BLaER1 (cell line): Measurements from ENCODE around the gene CAPS.

ENCODE experiments used
- H3K27ac ChIP-seq: shearing (Covaris generic); formaldehyde crosslinking; 2 replicates; pipeline ENCODE4 v1.8.1; 2022
- H3K27me3 ChIP-seq: shearing (Covaris generic); formaldehyde crosslinking; 2 replicates; pipeline ENCODE4 v1.8.1; 2022
- H3K36me3 ChIP-seq: shearing (Covaris generic); formaldehyde crosslinking; 2 replicates; pipeline ENCODE4 v1.8.1; 2022
- H3K4me1 ChIP-seq: shearing (Covaris generic); formaldehyde crosslinking; 2 replicates; pipeline ENCODE4 v1.8.1; 2022
- H3K4me2 ChIP-seq: shearing (Covaris generic); formaldehyde crosslinking; 2 replicates; pipeline ENCODE4 v1.8.1; 2022
- H3K4me3 ChIP-seq: shearing (Covaris generic); formaldehyde crosslinking; 2 replicates; pipeline ENCODE4 v1.8.1; 2022
- H3K9ac ChIP-seq: shearing (Covaris generic); formaldehyde crosslinking; 2 replicates; pipeline ENCODE4 v1.8.1; 2022
- H3K9me3 ChIP-seq: shearing (Covaris generic); formaldehyde crosslinking; 2 replicates; pipeline ENCODE4 v1.8.1; 2022
- H4K20me1 ChIP-seq: shearing (Covaris generic); formaldehyde crosslinking; 2 replicates; pipeline ENCODE4 v1.8.1; 2022
- Cebpa-rat ChIP-seq: shearing (Covaris generic); IDR thresholded peaks from 2 replicates; pipeline ENCODE4 v1.8.1; 2022

CAPS gene

GRCh38 chr19:5897189-5897969 lies 16.7 kb upstream of the CAPS start:
- Histone ChIP-seq H3K36me3 (peaks cover 80% of the 10 kb centered on the region), H3K4me3 (no peak overlapping the region)

DNA sequence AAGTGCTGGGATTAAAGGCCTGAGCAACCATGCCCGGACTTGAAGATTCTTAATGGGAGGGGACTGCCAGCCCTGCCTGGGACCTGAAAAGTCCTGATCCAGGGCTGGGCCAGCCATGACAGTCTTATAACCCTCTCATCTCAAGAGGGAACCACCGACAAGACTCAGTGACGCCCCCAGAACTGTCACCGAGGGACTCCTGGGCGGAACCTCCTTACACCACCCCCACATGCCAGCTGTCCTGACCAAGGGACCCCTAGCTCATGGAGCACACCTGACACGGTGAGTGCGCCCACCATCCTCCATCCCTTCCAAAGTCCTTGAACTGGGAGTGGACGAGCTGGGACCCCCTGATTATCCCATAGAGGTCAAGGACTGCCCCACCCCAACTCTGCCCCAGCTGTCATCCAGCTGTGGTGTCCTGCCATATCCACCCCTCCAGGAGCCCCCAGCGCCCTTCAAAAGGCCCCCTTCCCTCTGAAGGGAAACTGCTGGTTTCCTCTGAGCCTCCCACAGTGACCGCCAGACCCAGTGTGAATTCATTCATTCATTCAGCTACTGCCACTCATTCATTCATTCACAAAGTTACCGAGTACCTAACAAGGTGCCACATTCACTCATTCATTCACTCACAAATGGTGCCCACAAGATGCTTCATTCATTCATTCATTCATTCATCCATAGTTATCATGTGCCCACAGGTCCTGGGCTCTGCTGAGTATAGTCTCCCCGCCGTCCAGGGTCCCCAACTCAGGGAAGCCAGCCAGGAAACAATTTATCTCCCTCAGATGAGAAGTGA lies 14.1 kb upstream of the CAPS start:
- H3K36me3 ChIP-seq: peaks cover 61% of the 10 kb centered on the region
- no peak overlapping the region for H3K27ac ChIP-seq
- no peak overlapping the region for H3K4me3 ChIP-seq
- no peak for TF ChIP-seq Cebpa-rat
- H3K4me1 ChIP-seq: peaks cover 31% of the 10 kb centered on the region
- H3K9me3 ChIP-seq: no peaks in the 10 kb centered on the region
- H3K9ac ChIP-seq: no peak overlapping the region
- H3K27me3 ChIP-seq: no peaks in the 10 kb centered on the region
- H3K4me2 ChIP-seq: no peak overlapping the region
- peaks cover 76% of the 10 kb centered on the region for H4K20me1 ChIP-seq

More at GRCh38 chr19:5897189-5897969, 16.7 kb upstream of the CAPS start:
- H3K4me1 ChIP-seq: peaks cover 28% of the 10 kb centered on the region
- H3K27me3 ChIP-seq: no peaks in the 10 kb centered on the region
- H3K27ac ChIP-seq: no peak overlapping the region
- H3K9me3 ChIP-seq: no peaks in the 10 kb centered on the region
- H3K4me2 ChIP-seq: no peak overlapping the region
- peaks cover 91% of the 10 kb centered on the region for H4K20me1 ChIP-seq
- 0 out of 2 replicates have a peak overlapping the region, but pooled peaks have one; percentile 53 for H3K9ac ChIP-seq
- TF ChIP-seq Cebpa-rat: no peak

GRCh38 chr19:5900976-5901375 lies 13.1 kb upstream of the CAPS start:
- H3K4me3 ChIP-seq: no peak overlapping the region
- H3K27ac ChIP-seq: no peak overlapping the region
- peaks cover 67% of the 10 kb centered on the region for H4K20me1 ChIP-seq
- peaks cover 50% of the 10 kb centered on the region for H3K36me3 ChIP-seq
- no peaks in the 10 kb centered on the region for H3K9me3 ChIP-seq
- peaks cover 42% of the 10 kb centered on the region for H3K4me1 ChIP-seq
- H3K27me3 ChIP-seq: no peaks in the 10 kb centered on the region
- peak overlapping the region; percentile 27; the same call in 1 of the 2 replicates for H3K9ac ChIP-seq
- TF ChIP-seq Cebpa-rat: no peak
- 0 out of 2 replicates have a peak overlapping the region, but pooled peaks have one; percentile 94 for H3K4me2 ChIP-seq

DNA sequence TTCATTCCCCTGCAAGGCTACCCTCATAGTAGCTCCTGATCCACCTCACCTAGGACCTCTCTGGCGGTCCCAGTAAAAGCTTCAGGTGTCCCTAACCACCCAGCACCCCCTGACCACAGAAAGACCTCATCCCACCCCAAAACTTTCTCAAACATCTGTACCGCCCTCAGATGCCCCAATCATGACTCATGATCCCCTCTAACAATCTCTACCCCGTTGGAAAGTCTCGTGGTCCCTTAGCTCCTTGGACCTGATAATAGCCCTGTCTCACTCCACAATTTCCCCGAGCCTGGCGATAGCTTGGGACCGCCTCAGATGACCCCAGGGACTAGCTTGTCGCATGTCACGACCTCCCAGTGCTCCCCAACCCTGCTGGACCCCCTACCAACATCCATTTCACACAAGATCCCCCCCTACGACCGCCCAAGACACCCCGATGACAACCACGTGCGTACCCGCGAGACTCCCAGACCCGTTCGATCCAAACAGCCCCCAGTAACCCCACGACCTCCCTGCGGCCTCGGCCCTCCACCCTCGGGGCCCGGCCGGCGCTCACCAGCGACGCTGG lies 10.9 kb upstream of the CAPS start:
- Histone ChIP-seq H3K9ac (peak overlapping the region; percentile 98), H3K36me3 (peaks cover 30% of the 10 kb centered on the region), H3K27me3 (no peaks in the 10 kb centered on the region), H3K9me3 (no peaks in the 10 kb centered on the region), H3K4me2 (peak overlapping the region; percentile 94), H3K4me3 (peak overlapping the region; percentile 88), H3K4me1 (peaks cover 37% of the 10 kb centered on the region), H3K27ac (peak overlapping the region; percentile 96), H4K20me1 (peaks cover 48% of the 10 kb centered on the region)
- no peak for TF ChIP-seq Cebpa-rat

DNA sequence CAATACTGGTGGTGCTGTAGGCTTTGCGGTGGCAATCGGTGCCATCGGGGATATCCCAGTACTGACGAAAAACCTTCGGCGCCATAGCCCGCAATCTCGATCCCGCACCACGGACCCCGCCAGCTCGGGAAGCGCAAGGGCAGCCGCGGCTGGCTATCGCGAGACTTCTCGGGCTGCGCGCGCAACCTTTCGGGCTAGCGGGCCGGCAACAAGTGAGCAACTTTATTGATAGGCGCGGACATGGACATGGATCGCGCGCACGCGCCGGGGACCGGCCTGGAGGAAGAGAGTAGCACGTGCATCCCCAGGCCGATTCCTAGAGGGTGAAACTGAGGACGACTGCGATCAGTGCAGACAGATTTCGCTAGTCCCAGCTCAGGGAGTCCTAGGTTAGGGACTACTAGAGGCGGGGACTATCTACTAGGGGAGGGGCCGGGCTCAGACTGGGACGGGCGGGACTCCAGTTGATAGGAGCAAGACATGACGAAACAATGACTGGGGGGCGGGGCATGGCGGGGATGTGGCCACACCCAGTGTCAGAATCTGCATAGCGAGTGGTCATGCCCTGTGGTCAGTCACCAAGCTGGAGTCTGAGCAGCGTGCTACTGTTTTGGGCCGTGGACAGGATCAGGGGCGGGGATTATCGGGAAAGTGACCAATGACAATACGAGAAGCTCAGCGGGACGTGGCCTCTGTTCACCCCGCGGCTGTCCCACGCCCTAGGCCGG lies 10.3 kb upstream of the CAPS start, which contains the start of gene NDUFA11:
NDUFA11 (minus strand) TSS at position 167 of the 728 bp plus-strand sequence; CDS start at position 85, 82 bp downstream.
- TF ChIP-seq Cebpa-rat: no peak
- Histone ChIP-seq H3K4me3 (peak within 1 kb of the TSS; percentile 88), H3K9me3 (no peaks in the 10 kb centered on the region), H3K4me2 (peak within 1 kb of the TSS; percentile 94), H4K20me1 (peaks cover 42% of the 10 kb centered on the region), H3K9ac (peak within 1 kb of the TSS; percentile 98), H3K27ac (peak within 1 kb of the TSS; percentile 96), H3K27me3 (no peaks in the 10 kb centered on the region), H3K36me3 (peaks cover 29% of the 10 kb centered on the region), H3K4me1 (peaks cover 31% of the 10 kb centered on the region)

DNA sequence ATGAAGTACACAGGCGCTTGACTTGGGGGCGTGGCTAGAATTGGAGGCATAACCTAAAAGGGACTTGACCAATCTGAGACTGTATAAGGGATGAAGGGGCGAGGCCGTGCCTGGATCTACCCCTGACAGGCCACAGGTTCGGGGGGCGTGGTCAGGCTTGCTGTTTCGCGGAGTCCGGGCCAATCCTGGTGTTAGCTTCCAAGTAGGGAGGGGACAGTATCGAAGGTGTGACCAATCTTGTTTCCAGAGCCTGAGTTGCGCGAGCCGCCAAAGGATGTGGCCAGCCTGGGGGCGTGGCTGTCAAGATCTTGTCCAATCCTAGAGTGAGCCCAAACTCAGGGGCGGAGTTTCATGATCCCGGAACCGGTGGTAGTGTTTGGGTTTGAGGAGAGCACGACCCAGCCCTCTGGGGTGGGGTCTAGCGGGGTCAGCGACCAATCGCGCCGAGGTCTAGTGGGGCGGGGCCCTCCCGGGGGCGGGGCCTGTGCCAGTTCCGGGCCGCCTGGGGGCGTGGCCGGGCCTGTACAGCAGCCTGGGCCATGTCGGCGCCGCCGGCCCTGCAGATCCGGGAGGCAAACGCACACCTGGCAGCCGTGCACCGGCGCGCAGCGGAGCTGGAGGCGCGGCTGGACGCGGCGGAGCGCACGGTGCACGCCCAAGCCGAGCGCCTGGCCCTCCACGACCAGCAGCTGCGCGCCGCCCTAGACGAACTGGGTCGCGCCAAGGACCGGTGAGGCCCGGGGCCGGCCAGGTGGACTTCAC lies 9.5 kb upstream of the CAPS start, which contains the start of gene VMAC:
VMAC (plus strand) TSS at position 521 of the 762 bp plus-strand sequence; CDS start at position 540, 19 bp downstream.
- Histone ChIP-seq H3K27me3 (no peaks in the 10 kb centered on the region), H3K9me3 (no peaks in the 10 kb centered on the region), H3K9ac (peak within 1 kb of the TSS; percentile 98), H3K4me1 (peaks cover 28% of the 10 kb centered on the region), H3K27ac (peak within 1 kb of the TSS; percentile 96), H3K36me3 (peaks cover 36% of the 10 kb centered on the region), H4K20me1 (peaks cover 35% of the 10 kb centered on the region), H3K4me2 (peak within 1 kb of the TSS; percentile 95), H3K4me3 (peak within 1 kb of the TSS; percentile 88)
- no peak for TF ChIP-seq Cebpa-rat

DNA sequence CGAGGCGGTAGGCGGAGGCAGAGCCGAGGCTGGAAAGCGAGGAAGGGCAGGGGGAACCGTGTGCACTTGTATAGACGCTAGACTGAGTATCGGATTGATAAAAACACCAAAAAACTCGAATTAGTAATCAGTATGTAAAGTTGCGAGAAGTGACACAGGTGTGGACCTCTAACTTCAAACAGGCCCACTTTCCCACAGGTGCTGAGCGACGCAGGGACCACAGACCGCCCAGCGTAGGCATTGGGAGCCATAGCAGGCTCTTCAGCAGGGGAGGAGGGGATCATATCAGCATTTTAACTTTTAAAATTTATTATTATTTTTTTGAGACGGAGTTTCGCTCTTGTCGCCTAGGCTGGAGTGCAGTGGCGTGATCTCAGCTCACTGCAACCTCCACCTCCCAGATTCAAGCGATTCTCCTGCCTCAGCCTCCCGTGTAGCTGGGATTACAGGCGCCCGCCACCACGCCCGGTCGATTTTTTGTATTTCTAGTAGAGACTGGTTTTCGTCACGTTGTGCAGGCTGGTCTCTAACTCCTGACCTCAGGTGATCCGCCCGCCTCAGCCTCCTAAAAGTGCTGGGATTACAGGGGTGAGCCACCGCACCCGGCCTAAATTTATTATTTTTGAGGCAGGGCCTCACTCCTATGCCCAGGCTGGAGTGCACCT lies 8.8 kb upstream of the CAPS start:
- H3K4me1 ChIP-seq: peaks cover 28% of the 10 kb centered on the region
- H3K9ac ChIP-seq: peak overlapping the region; percentile 88
- no peaks in the 10 kb centered on the region for H3K27me3 ChIP-seq
- peak overlapping the region; percentile 88 for H3K4me3 ChIP-seq
- peaks cover 36% of the 10 kb centered on the region for H3K36me3 ChIP-seq
- H4K20me1 ChIP-seq: peaks cover 28% of the 10 kb centered on the region
- H3K9me3 ChIP-seq: no peaks in the 10 kb centered on the region
- H3K4me2 ChIP-seq: peak overlapping the region; percentile 95
- H3K27ac ChIP-seq: peak overlapping the region; percentile 76
- TF ChIP-seq Cebpa-rat: no peak

- no peak overlapping the region for H3K4me2 ChIP-seq
- H3K36me3 ChIP-seq: peaks cover 29% of the 10 kb centered on the region
- H4K20me1 ChIP-seq: peaks cover 11% of the 10 kb centered on the region
- no peak overlapping the region for H3K9ac ChIP-seq
- no peaks in the 10 kb centered on the region for H3K9me3 ChIP-seq
- no peak for TF ChIP-seq Cebpa-rat
- H3K27me3 ChIP-seq: no peaks in the 10 kb centered on the region
- peaks cover 17% of the 10 kb centered on the region for H3K4me1 ChIP-seq
- no peak overlapping the region for H3K4me3 ChIP-seq
- H3K27ac ChIP-seq: no peak overlapping the region
Measured at GRCh38 chr19:5907241-5907640, 6.8 kb upstream of the CAPS start.
